GM15510 (cell line): ENCODE measurements around the gene SCLT1.

ENCODE experiments used
- POLR2A ChIP-seq: IDR thresholded peaks from 3 replicates; pipeline ENCODE4 v1.6.1; 2011; ENCODE audit warnings: borderline replicate concordance; ENCODE audit not compliant: insufficient read length; ENCODE audit errors: extremely low read depth

The SCLT1 gene

DNA sequence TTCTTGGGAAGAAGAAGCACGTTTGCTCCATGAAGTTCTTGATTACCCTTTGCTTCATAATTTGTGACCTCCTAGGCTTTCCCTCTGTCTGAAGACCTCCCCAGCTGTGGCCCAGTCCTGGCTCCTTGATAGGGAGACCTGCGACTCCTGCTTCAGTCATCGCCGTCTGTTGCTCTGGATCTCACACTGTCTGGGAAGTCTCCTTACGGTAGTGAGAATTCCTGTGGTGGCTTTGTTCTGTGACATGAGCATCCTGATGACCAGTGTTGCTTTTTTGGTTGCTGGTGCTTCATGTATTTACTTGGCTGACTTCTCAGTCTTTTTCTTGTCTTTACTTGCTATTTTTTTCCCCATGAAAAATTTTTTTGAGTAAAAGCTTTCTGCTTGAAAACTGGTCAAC, 239.6 kb downstream of the SCLT1 start:
- TF ChIP-seq POLR2A: no peak

DNA sequence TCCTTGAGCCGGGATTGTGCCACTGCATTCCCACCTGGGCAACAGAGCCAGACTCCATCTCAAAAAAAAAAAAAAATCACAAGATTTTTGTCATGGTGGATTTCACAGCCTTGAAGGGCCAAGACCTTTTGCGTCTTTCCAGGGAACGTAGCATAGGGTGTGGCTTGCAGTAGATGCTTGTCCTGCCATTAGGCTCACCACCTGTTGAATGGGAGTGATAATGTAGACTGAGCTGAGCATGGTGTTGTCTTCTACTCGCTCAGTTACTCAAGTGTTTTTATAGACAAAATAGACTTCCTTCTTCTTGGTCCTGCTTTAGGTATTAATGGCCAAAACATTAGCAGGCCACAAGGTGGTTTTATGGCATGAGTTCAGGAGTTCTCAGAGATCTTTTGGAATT, 243.1 kb downstream of the SCLT1 start:
- TF ChIP-seq POLR2A: no peak

DNA sequence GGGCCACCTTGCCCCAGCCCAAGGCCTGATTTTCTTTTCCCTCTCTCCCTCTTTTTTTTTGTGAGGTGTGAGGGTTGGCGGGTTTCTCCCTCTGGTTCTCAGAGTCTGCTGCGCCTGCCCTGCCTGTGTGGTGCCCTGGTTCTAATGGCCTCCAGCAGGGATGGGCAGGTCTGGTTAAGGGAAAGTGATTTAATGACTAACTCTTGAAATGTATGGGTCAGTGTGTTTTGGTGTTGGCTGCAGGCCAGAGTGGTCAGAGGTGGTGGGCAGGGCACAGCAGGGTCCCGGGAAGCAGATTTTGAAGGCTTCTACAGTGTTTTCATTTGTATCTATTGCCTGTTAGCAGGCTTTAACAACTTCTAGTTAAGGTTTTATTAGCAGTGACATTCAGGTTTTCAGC, 244.9 kb downstream of the SCLT1 start:
- TF ChIP-seq POLR2A: no peak

DNA sequence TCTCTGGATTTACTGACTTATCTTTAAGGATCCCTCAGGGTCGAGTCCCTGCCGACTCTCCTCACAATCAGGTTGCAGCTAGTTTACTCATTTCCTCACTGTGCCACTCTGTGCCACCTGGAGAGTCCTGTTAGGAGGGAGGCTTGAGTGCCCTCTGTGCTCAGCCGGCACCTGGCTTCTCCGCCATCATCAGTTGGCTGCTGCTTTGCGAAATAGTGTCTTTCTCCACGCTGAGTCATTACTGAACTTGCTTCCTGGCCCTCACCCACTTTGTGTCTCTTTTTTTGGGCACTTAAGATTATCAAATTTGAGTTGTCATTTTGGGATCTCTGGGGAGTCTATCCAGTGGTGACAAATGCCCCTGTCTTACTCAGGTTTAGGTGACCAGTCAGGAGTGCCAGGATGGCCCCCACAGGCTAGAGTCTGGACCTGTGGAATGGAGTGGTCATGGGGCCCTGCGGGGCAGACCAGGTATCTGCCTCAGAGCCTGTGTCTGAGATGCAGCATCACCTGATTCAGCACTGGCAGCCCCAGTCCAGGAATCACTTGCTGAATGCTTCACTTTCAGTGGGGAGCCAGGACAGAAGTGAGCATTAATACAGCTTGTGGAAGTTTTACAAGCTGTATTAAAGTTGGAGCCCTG, 246.1 kb downstream of the SCLT1 start:
- no peak for TF ChIP-seq POLR2A

DNA sequence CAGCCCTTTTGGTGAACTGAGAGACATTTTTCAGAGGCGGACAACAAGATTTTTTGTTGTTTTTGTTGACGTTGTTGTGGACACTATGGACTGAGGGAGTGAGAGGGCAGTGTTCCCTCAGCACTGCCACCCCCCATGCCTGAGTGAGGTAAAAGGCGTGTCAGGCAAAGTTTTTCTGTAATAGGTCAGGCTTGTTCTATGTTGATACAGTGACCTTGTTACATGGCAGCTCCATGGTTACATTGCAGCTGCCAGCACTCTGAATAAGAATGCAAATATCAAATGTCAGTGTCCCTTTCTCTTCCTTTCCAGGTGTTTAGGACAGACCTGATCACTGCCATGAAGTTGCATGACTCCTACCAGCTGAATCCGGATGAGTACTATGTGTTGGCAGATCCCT, 247.3 kb downstream of the SCLT1 start:
- TF ChIP-seq POLR2A: no peak

DNA sequence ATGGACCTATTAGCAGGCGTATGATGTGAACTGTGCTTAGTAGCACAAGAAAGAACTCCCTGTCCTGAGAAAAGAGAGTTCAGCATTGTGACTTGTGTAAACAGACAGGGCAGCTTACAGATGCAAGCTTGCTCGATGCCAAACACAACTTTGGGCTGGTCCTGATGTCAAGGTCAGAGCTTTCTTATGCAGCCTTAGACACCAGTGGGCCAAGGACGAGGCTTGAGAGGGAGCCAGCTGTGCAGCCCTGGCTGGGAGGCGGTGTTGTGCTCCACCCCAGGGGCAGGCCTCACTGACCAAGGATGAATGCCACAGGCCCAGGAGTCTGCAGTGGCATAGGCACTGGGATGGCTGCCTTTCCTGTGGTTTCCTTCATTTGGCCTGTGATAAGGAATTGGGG, 248.4 kb downstream of the SCLT1 start:
- TF ChIP-seq POLR2A: no peak

DNA sequence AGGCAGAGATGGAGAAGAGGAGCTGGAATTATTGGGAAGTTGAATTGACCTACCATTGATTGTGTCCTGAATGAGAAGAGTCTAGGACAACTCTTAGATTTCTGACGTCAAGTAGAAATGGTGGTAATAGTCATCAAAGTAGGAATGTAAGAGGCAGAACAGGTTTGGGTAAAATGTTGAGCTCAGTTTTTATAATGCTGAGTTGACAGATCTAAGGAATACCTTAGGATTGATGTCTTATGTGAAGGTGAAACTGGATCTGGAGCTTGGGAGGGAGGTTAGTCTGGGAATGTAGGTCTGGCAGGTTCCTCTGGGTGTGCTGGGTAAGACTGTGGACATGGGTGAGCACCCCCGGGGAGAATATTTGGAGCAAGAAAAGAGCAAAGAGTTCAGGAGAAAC, 251.9 kb downstream of the SCLT1 start:
- no peak for TF ChIP-seq POLR2A

DNA sequence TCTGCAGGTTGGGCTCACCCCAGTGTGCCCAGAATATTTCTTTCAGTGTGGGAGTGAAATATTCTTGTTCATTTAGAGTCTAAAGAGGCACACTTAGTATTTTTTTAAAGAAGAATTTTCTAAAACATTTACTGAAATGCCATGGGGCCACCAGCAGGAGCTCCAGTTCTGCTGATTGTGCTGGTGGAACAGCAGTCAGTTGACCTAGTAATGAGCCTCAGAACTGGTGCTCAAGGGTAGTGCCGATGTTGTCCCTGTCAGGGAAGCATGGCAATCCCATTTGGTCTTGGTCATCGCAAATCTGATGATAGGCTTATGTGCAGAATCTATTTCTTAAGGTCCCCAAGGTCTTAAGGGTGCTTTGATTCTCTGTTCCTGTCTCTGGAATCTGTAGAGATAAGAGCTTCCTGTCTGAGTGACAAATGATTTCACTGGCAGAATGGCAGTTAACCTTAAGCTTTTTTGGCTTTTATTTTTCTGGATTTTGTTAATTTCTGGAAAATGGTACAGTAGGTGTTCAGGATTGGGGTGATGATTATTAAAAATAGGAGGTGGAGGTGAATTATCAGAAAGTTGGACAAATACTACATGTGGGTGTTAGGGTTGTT, 252.5 kb downstream of the SCLT1 start:
- no peak for TF ChIP-seq POLR2A

DNA sequence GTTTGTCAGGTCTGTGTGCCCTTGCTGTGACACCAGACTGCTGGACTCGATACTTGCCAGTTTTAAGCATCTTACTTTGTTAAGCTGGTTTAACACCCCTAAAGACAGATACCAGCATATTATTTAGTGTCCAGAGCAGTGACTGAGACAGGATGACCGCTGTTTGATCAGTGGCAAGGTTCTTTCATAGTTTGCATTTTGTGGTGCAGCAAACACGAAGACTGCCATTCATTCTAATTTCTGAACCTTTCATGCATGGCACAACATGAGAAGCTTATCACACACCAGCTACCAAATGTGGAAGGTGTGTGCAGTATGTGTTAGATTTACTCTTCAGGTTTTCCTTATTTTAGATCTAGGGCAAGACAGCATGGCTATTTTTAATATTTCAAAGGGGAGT, 255.7 kb downstream of the SCLT1 start:
- TF ChIP-seq POLR2A: no peak

DNA sequence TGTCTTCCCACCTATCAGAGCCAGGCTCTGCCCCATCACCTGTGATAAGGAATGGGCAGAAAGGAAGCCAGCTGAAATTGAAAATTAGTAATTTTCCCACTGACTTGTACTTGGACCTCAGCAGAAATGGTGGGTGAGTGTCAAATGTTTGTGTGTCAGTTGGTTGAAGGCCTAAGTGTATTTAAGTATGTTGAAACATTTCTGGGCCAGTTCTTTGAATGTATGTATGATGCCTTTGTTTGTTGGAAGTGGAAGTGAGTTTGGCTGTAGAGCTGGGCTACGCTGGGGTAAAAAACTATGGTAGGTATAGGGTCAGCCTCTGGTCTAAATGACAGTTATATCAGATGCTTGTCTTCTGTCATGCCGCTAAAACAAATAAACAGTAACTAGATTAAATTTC, 256.1 kb downstream of the SCLT1 start:
- no peak for TF ChIP-seq POLR2A

DNA sequence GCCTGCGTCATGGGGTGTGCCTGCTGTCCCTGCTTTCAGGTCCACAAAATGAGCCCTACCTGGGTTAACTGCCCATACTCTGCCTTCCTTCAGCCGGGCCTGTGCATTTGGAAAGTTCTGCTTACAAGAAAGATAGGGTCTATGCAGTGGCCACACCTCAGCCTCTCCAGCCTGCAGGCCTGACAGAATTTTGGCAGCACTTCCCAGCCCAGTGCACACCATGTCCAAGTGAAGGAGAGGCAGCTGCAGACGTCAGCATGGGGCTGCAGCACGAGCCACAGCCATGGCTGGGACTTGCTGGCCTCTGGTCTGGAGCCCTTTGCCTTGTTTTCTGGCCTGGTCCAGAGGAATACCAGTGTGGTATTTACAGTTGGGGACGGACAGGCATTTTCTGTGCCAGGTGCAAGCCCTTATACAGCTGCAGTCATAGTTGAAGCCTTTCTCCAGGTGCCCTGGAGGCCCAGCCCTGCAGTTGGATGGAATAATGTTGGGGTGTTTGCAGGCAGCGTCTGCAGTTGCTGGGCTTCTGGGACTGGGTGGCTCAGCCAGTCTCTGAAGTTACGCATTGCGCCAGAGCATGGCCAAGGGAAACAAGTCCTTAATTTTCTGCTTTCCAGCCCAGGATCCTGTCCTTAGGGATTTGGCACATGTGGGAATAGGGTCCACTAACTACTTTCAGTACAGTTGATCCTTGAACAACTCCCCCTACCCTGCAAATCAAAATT, 257.7 kb downstream of the SCLT1 start:
- TF ChIP-seq POLR2A: no peak
